CD4-positive, alpha-beta T cell (primary cell): ENCODE results near the gene CPTP. TPM values are rescaled to one million over a fixed set of nuclear protein-coding genes. Genes with fewer than 3 reads are reported as not detected.

Experiments used
- ATAC-seq: fragments of 200-7000 bp; cut with Tn5 transposase; one replicate; pipeline ENCODE4 v1.10.0; 2022; ENCODE audit warnings: mild to moderate bottlenecking; ENCODE audit not compliant: poor library complexity
- CTCF ChIA-PET: fragments of 350-600 bp; sonication (Branson Sonifier 250); formaldehyde crosslinking; loops from one replicate; lab custom pipeline; 2021; ENCODE audit warnings: antibody characterized with exemption, inconsistent platforms; lab: Charles Lee
- POLR2A ChIA-PET: fragments of 350-600 bp; sonication (Branson Sonifier 250); formaldehyde crosslinking; loops from one replicate; lab custom pipeline; 2021; ENCODE audit warnings: antibody characterized with exemption, inconsistent platforms; lab: Charles Lee
- DNase-seq, 14 experiments: peaks; one replicate each; pipeline ENCODE4 v3.0.0-alpha.2; 2013 to 2020; ENCODE audit warnings: mixed read lengths in 2 of 14
- H3K27ac ChIP-seq, 2 donors: one replicate each; pipeline versions ENCODE4 v1.5.1 to v1.7.0; 2013; ENCODE audit warnings: low read length in 2 of 2, low read depth in 1 of 2, mild to moderate bottlenecking in 1 of 2
- H3K27me3 ChIP-seq, 2 experiments: 1 replicate in 1 of 2; 2 replicates in 1 of 2; pipeline versions ENCODE4 v1.6.1 to v1.7.0; 2013; ENCODE audit warnings: low read length in 2 of 2, control low read depth in 1 of 2, mild to moderate bottlenecking in 1 of 2, moderate library complexity in 1 of 2; ENCODE audit not compliant: insufficient read depth in 2 of 2, control insufficient read depth in 1 of 2
- H3K36me3 ChIP-seq: one replicate; pipeline ENCODE4 v1.6.1; 2013; ENCODE audit warnings: low read length, control low read depth; ENCODE audit not compliant: insufficient read depth
- H3K4me1 ChIP-seq: one replicate; pipeline ENCODE4 v1.6.1; 2013; ENCODE audit warnings: low read length, control low read depth; ENCODE audit not compliant: insufficient read depth
- H3K4me3 ChIP-seq: one replicate; pipeline ENCODE4 v1.5.1; 2013; ENCODE audit warnings: mild to moderate bottlenecking, low read length, moderate library complexity
- H3K9me3 ChIP-seq, 2 experiments: 1 replicate in 1 of 2; 2 replicates in 1 of 2; pipeline versions ENCODE4 v1.6.1 to v1.7.0; 2013; ENCODE audit warnings: low read length in 2 of 2, mild to moderate bottlenecking in 2 of 2, control low read depth in 1 of 2, moderate library complexity in 1 of 2; ENCODE audit not compliant: control insufficient read depth in 1 of 2, insufficient read depth in 1 of 2
- H3K27ac Mint-ChIP-seq: one replicate; pipeline ENCODE4 v1.8.0; 2020; ENCODE audit warnings: mixed read lengths
- H3K27me3 Mint-ChIP-seq: one replicate; pipeline ENCODE4 v1.8.0; 2021; ENCODE audit warnings: mixed read lengths
- H3K36me3 Mint-ChIP-seq: one replicate; pipeline ENCODE4 v1.8.0; 2021; ENCODE audit warnings: low read depth, mixed read lengths
- H3K4me1 Mint-ChIP-seq: one replicate; pipeline ENCODE4 v1.8.0; 2021; ENCODE audit warnings: low read depth, mixed read lengths
- H3K4me3 Mint-ChIP-seq: one replicate; pipeline ENCODE4 v1.8.0; 2020; ENCODE audit warnings: mild to moderate bottlenecking, mixed read lengths
- H3K9me3 Mint-ChIP-seq: one replicate; pipeline ENCODE4 v1.8.0; 2020; ENCODE audit warnings: mixed read lengths
- intact Hi-C, 2 experiments: fragments of 100-400 bp; cut with DNase I in 1 of 2; cut with micrococcal nuclease in 1 of 2; formaldehyde crosslinking; loops; one replicate each; pipeline versions ENCODE4 v1.15.1 to v1.9.0; 2023 to 2025; cut with DNase I, micrococcal nuclease
- total RNA-seq, 174 experiments: library from RNA in 2 of 174; stranded (reverse) in 2 of 174; gene quantifications; one replicate each; pipeline ENCODE4 v1.2.3 and lab custom pipeline; 2021 to 2026
- TF ChIP-seq, protein P1 (sequence below): fragments of 200-600 bp; IDR thresholded peaks from one replicate; pipeline ENCODE4 v1.8.0; 2022; ENCODE audit warnings: antibody characterized with exemption, mild to moderate bottlenecking

The CPTP gene
- total RNA-seq, 2 experiments from 2014 or later, result 11.6 to 12.9 TPM

DNA sequence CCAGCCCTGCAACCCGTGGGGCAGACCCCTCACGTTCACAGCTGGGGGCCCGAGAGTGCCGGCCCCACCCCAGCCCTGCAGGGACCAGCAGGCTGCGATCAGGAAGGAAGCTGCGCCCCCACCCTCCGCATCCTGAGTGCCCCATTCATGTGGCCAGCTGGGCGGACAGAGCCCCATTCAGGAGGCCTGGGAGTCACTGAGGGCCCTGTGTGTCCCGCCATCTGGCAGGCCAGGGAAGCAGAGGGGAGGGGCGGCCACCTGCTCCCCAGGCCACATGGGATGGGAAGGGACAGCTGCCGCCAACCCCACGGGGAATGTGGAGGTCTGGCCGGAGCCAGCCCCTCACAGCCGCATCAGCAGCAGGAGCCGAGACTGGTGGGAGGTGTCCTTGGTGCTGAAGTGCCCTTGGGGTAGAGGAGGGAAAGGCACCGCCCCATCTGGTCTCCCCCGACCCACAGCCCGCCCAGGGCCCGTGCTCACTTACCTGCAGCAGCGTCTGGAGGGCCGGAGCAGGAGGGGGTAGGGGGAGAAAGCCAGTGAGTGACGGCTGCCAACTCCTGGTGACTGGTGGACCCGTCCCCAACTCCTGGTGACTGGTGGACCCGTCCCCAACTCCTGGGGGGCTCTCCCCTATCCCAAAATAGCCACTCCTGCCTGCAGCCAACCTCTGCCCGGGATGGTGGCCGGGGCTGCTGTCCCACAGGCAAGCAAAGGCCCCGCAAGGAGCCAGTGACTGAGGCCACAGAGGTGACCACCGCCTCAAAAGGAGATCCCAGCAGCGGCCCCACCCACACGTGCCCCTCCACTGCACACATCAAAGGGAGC is 25.5 kb upstream of the CPTP start:
- Mint-ChIP-seq H3K4me1 (no peaks in the 10 kb centered on the region), H3K9me3 (no peaks in the 10 kb centered on the region), H3K27ac (no peak overlapping the region), H3K27me3 (no peaks in the 10 kb centered on the region), H3K4me3 (no peak overlapping the region), H3K36me3 (no peaks in the 10 kb centered on the region)
- TF ChIP-seq, protein P1, sequence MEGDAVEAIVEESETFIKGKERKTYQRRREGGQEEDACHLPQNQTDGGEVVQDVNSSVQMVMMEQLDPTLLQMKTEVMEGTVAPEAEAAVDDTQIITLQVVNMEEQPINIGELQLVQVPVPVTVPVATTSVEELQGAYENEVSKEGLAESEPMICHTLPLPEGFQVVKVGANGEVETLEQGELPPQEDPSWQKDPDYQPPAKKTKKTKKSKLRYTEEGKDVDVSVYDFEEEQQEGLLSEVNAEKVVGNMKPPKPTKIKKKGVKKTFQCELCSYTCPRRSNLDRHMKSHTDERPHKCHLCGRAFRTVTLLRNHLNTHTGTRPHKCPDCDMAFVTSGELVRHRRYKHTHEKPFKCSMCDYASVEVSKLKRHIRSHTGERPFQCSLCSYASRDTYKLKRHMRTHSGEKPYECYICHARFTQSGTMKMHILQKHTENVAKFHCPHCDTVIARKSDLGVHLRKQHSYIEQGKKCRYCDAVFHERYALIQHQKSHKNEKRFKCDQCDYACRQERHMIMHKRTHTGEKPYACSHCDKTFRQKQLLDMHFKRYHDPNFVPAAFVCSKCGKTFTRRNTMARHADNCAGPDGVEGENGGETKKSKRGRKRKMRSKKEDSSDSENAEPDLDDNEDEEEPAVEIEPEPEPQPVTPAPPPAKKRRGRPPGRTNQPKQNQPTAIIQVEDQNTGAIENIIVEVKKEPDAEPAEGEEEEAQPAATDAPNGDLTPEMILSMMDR, result no peak
- Histone ChIP-seq H3K4me1 (no peaks in the 10 kb centered on the region), H3K9me3 (no peaks in the 10 kb centered on the region), H3K27me3 (no peaks in the 10 kb centered on the region), H3K27ac (no peak overlapping the region), H3K36me3 (no peaks in the 10 kb centered on the region), H3K4me3 (no peak overlapping the region)
- CTCF ChIA-PET, result no interaction called here
- DNase-seq (no peak), ATAC-seq (no peak)
- intact Hi-C loops, result no loop called here
- POLR2A ChIA-PET, result no interaction called here

DNA sequence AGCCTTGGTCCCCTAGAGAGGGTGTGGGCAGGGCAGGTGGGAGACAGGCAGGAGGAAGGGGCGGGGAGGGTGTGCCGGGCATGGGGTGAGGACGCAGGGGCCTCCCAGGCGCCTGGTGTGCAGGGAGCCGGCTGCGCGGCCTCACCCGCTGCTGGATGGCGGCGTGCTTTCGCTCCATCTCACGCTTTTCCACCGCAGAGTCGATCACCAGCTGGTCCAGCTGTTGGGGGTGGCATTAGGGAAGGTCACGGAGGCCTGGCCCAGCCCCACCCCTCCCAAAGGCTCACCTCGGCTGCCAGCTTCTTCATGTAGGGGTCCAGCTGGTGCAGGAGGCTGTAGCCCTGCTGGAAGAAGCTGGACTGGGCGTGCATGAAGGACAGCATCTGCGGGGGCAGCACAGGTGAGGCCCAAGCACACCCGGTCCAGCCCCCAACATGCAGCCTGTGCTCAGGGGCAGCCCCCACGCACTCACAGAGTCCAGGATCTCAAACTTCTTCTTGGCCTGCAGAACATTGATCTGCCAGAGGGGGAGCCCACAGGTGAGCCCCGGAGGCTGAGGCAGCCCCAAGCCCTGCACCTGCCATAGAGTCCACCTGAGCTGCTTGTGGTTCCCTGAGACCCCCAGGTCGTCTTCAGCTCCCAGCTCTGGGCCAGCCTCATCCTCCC is 24.8 kb upstream of the CPTP start:
- Histone ChIP-seq H3K36me3 (no peaks in the 10 kb centered on the region), H3K9me3 (no peaks in the 10 kb centered on the region), H3K27me3 (no peaks in the 10 kb centered on the region), H3K27ac (no peak overlapping the region), H3K4me1 (peaks cover 6% of the 10 kb centered on the region), H3K4me3 (no peak overlapping the region)
- DNase-seq, result peak in 4 of 14 experiments; percentile 16 to 59 (median 34)
- TF ChIP-seq, protein P1, result peak; percentile 53
- intact Hi-C loops, result loop anchor here (10.0 kb wide), 2 partner anchors 75 to 265 kb away; partner anchors contain the start of gene AURKAIP1 (in 1 of the 2)
- ATAC-seq, result peak; percentile 75
- Mint-ChIP-seq H3K27me3 (no peaks in the 10 kb centered on the region), H3K4me3 (no peak overlapping the region), H3K36me3 (no peaks in the 10 kb centered on the region), H3K4me1 (no peaks in the 10 kb centered on the region), H3K27ac (no peak overlapping the region), H3K9me3 (no peaks in the 10 kb centered on the region)
- CTCF ChIA-PET, result no interaction called here
- POLR2A ChIA-PET, result no interaction called here

DNA sequence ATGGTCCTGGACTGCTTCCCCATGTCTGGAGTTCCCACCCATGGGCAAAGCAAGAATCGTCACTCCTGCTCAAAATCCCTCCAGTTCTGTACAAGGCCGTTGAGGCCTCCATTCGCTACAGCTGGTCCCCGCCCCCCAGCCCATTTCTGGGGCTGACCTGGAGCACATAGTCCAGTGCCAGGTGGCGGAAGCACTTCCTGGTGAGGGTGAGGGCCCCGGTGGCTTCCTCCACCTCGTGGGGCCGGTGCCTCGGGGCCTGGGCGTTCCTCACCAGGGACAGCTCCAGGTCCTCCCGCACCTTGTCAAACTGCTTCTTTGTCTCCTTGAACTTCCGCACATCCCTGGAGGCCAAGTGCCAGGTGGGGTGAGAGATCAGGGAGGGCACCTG is 24.3 kb upstream of the CPTP start:
- Histone ChIP-seq H3K4me1 (peaks cover 11% of the 10 kb centered on the region), H3K4me3 (no peak overlapping the region), H3K27me3 (no peaks in the 10 kb centered on the region), H3K36me3 (no peaks in the 10 kb centered on the region), H3K9me3 (no peaks in the 10 kb centered on the region), H3K27ac (no peak overlapping the region)
- ChIA-PET CTCF (interaction anchor here (0.6 to 1.1 kb wide), 2 partner anchors 70 to 191 kb away, joined by 3 to 4 read pairs; no protein-coding TSS in a partner anchor), POLR2A (no interaction called here)
- Mint-ChIP-seq H3K27me3 (no peaks in the 10 kb centered on the region), H3K9me3 (no peaks in the 10 kb centered on the region), H3K4me1 (peaks cover 4% of the 10 kb centered on the region), H3K4me3 (no peak overlapping the region), H3K36me3 (no peaks in the 10 kb centered on the region), H3K27ac (no peak overlapping the region)
- intact Hi-C loops, result loop anchor here (10.0 kb wide), 2 partner anchors 74 to 266 kb away; partner anchors contain the start of gene AURKAIP1 (in 1 of the 2)
- no peak for ATAC-seq
- TF ChIP-seq, protein P1, result peak; percentile 35
- DNase-seq, result no peak
